Epithelial cell of proximal tubule (primary cell): ENCODE measurements around the gene TIGD2. TPM values are rescaled to one million over a fixed set of nuclear protein-coding genes. Genes with fewer than 3 reads are reported as not detected.

ENCODE experiments used
- DNase-seq: peaks from one replicate; pipeline ENCODE4 v3.0.0-alpha.2; 2011; ENCODE audit warnings: low read depth
- H3K4me3 ChIP-seq: 2 replicates; pipeline ENCODE4 v1.5.1; 2011; ENCODE audit warnings: low read depth, mild to moderate bottlenecking, low read length
- CTCF ChIP-seq: conservative IDR thresholded peaks from 2 replicates; pipeline ENCODE4 v1.5.1; 2012; ENCODE audit warnings: low read depth, mild to moderate bottlenecking, low read length
- total RNA-seq: library from RNA; depleted of rRNA; stranded (reverse); fragments of >200 nt; gene quantifications from 2 replicates; pipeline ENCODE4 v1.2.3, GENCODE V29; 2015

Gene TIGD2
- total RNA-seq, 1 donor from 2014 or later = 3.2 TPM

DNA sequence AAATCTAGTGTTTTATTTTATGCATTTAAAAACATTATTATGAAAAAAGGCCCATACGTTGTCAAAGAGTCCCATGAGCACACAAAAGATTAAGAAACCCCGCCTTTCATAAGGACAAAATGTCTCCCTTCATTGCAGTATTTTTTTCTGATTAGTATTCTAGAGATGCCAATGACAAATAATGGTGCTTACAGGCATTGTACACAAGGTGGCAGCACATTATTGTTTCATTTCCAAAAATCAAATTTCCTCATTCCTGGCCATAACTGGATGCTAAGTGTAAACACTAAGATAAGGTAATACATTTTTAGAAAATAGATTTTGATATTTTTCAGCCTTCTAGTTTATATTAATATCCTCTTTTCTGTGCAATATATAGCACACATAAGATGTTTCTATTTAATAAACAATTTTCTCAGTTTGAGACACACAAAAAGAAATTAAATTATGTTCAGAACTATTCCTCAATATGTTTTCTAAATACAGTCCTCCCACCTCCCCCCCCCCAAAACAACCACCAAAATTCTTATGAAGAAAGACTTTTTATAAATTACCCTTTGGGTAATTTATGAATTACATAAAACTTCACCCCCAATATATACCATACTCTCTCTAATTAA lies 47.7 kb downstream of the TIGD2 start:
- TF ChIP-seq CTCF = peak; percentile 72
- H3K4me3 ChIP-seq = no peak overlapping the region
- no peak for DNase-seq

DNA sequence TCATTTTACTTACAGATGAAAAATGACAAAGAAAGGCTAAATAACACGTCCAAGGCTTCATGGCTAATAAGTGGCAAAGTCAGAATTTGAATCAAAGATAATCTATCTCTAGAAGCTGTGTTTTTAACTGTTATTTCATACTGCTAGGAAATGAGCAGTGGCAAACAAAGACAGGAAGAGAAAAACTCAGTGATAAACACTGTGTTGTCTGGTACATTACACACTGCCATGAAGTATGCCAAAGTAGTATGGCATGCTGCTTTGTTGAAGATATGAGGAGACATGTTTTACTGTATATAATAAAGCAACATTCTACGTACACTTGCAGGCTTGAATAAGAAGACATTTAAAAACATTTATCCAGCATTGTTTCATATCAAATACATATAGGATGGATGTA lies 49.5 kb downstream of the TIGD2 start:
- TF ChIP-seq CTCF = no peak
- DNase-seq = no peak

GRCh38 chr4:89161841-89162240 lies 50.5 kb downstream of the TIGD2 start:
- DNase-seq = no peak
- H3K4me3 ChIP-seq = no peak overlapping the region
- TF ChIP-seq CTCF = no peak

More for the DNA sequence above, 49.5 kb downstream of the TIGD2 start:
- no peak overlapping the region for H3K4me3 ChIP-seq

DNA sequence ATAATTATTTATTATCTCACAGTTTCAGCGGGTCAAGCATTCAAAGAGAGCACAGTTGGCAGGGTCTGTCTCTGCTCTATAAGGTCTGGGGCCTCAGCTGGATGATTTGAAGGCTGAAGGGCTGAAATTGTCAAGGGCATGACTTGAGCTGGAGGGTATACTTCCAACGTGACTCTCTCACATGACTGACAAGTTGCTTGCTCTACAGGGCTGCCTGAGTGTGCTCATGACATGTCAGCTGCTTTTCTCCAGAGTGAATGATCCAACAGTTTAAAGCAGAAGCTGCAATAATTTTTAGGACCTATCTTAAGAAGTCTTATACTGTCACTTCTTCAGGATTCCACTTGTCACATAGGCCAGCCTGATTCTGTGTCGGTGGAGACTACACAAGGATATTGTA lies 51.2 kb downstream of the TIGD2 start:
- TF ChIP-seq CTCF = no peak
- DNase-seq = no peak
- H3K4me3 ChIP-seq = no peak overlapping the region

- TF ChIP-seq CTCF = no peak
- no peak overlapping the region for H3K4me3 ChIP-seq
- no peak for DNase-seq
Measured at GRCh38 chr4:89162987-89163386, 51.7 kb downstream of the TIGD2 start.

- TF ChIP-seq CTCF = no peak
- no peak for DNase-seq
- H3K4me3 ChIP-seq = no peak overlapping the region
Measured at GRCh38 chr4:89164400-89164799, 53.1 kb downstream of the TIGD2 start.

Other genes with a start within 250 kb of the TIGD2 start
- gene FAM13A, start 54.3 kb upstream of the TIGD2 start, total RNA-seq = 3.0 and 5.9 TPM in 2 replicates
- 0.94 and 2.0 TPM in 2 replicates for gene GPRIN3, start 196.3 kb downstream of the TIGD2 start, total RNA-seq